Mesothelial cell of epicardium (in vitro differentiated cells): ENCODE measurements around the gene TBCEL. TPM values are rescaled to one million over a fixed set of nuclear protein-coding genes. Genes with fewer than 3 reads are reported as not detected.

ENCODE experiments used
- DNase-seq, 2 experiments: peaks; one replicate each; pipeline ENCODE4 v3.0.0; 2021; ENCODE audit warnings: low spot score in 2 of 2; ENCODE audit not compliant: unreplicated experiment in 2 of 2
- H3K27ac Mint-ChIP-seq: 2 replicates; pipeline ENCODE4 v1.8.0; 2021; ENCODE audit warnings: mixed read lengths
- H3K27me3 Mint-ChIP-seq: 2 replicates; pipeline ENCODE4 v1.8.0; 2021; ENCODE audit warnings: low read depth, mixed read lengths
- H3K36me3 Mint-ChIP-seq: 2 replicates; pipeline ENCODE4 v1.8.0; 2021; ENCODE audit warnings: mixed read lengths
- H3K4me1 Mint-ChIP-seq: 2 replicates; pipeline ENCODE4 v1.8.0; 2021; ENCODE audit warnings: mixed read lengths
- H3K4me3 Mint-ChIP-seq: 2 replicates; pipeline ENCODE4 v1.8.0; 2021; ENCODE audit warnings: mild to moderate bottlenecking, moderate library complexity, mixed read lengths
- H3K9me3 Mint-ChIP-seq: 2 replicates; pipeline ENCODE4 v1.8.0; 2021; ENCODE audit warnings: mixed read lengths
- CTCF ChIP-seq: fragments of 200-600 bp; sonication (generic); IDR thresholded peaks from one replicate; pipeline ENCODE4 v1.5.0; 2021; ENCODE audit warnings: antibody characterized with exemption; ENCODE audit not compliant: unreplicated experiment
- total RNA-seq: library from RNA; stranded (reverse); gene quantifications from 3 replicates; pipeline ENCODE4 v1.2.1, GENCODE V29; 2021

TBCEL gene, protein sequence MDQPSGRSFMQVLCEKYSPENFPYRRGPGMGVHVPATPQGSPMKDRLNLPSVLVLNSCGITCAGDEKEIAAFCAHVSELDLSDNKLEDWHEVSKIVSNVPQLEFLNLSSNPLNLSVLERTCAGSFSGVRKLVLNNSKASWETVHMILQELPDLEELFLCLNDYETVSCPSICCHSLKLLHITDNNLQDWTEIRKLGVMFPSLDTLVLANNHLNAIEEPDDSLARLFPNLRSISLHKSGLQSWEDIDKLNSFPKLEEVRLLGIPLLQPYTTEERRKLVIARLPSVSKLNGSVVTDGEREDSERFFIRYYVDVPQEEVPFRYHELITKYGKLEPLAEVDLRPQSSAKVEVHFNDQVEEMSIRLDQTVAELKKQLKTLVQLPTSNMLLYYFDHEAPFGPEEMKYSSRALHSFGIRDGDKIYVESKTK
- total RNA-seq = 27.3 to 32.7 TPM (median 32.3 TPM) in 3 replicates

GRCh38 chr11:121023848-121024751 is at the start of gene TBCEL:
Gene TBCEL (plus strand): TSS chr11:121024102. CDS start chr11:121045691, 21,589 bp downstream.
- Mint-ChIP-seq H3K4me1 (peaks cover 15% of the 10 kb centered on the region), H3K27ac (peak within 1 kb of the TSS; percentile 81), H3K36me3 (no peaks in the 10 kb centered on the region), H3K4me3 (peak within 1 kb of the TSS; percentile 87), H3K27me3 (peaks cover 11% of the 10 kb centered on the region), H3K9me3 (no peaks in the 10 kb centered on the region)
- peak; percentile 82 to 88 for DNase-seq
- TF ChIP-seq CTCF = no peak

- H3K4me3 Mint-ChIP-seq = no peak overlapping the region
- no peak for DNase-seq
- no peaks in the 10 kb centered on the region for H3K36me3 Mint-ChIP-seq
- H3K27me3 Mint-ChIP-seq = peaks cover 71% of the 10 kb centered on the region
- no peak overlapping the region for H3K27ac Mint-ChIP-seq
- peaks cover 4% of the 10 kb centered on the region for H3K4me1 Mint-ChIP-seq
- no peak for TF ChIP-seq CTCF
- H3K9me3 Mint-ChIP-seq = no peaks in the 10 kb centered on the region
These were observed 49.4 kb upstream of the TBCEL start for GRCh38 chr11:120974466-120974865.

- DNase-seq = no peak
- Mint-ChIP-seq H3K27me3 (peaks cover 69% of the 10 kb centered on the region), H3K4me1 (peaks cover 4% of the 10 kb centered on the region), H3K9me3 (no peaks in the 10 kb centered on the region), H3K27ac (no peak overlapping the region), H3K4me3 (no peak overlapping the region), H3K36me3 (no peaks in the 10 kb centered on the region)
- no peak for TF ChIP-seq CTCF
These were observed 48.9 kb upstream of the TBCEL start for GRCh38 chr11:120974965-120975364.

DNA sequence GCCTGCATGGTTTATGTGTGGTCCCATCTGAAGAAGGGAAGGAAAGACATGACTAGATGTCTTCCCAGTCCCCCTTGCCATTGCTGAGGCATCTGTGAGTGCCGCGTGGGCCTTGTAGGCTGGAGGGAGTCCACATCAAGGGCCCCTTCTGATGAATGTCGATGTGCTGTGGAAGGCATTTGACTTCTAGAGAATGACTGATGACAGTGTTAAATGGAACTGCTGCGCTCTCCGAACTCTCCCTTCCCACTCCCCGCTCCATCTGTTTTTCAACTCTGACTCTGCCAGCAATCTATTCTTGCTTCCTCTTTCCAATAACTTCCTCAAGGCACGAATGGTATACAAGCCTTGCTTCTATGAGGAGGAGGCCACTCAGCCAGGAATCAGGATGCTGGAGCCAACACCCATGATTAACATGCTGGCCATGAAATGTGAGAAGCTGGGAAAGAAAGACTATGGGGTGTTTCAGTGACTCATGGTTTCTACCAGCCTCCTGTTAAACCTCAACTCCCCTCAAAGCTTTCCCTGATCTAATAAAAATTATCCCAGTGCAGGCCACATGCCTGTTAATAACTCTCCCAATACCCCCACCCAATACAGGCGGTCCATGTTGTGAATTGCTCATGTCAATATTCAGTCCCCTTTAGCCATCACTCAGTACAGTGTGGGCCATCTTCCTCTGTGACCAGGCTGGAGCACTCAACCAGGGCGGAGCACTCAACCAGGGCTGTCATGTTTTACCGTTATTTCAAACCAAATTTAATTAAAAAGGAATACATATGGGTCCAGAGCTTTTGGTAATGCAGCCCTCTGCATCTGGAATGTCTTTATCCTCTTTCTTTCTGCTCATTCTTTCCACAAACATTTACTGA is 46.4 kb upstream of the TBCEL start:
- Mint-ChIP-seq H3K9me3 (no peaks in the 10 kb centered on the region), H3K27ac (no peak overlapping the region), H3K27me3 (peaks cover 63% of the 10 kb centered on the region), H3K4me1 (peaks cover 4% of the 10 kb centered on the region), H3K36me3 (no peaks in the 10 kb centered on the region), H3K4me3 (no peak overlapping the region)
- TF ChIP-seq CTCF = no peak
- DNase-seq = no peak

DNA sequence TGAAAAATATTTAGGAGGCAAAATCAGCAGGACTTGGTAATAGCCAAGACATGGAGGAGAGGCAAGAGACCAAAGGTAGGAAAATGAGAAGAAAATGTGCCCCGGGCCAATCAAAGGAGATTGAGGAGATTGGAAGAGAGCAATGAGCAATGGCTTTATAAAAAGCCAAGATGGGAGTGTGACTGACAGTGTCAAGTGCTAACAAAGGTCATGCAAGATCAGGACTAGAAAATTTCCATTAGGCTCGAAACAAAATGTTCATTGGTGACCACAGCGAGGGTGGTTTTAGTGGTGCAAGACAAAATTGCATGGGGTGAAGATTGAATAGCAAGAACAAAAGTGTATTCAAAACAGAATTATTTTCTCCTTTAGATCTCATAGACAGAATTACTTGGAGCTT is 45.2 kb upstream of the TBCEL start:
- no peak for TF ChIP-seq CTCF
- H3K27me3 Mint-ChIP-seq = peaks cover 66% of the 10 kb centered on the region
- no peak overlapping the region for H3K4me3 Mint-ChIP-seq
- peaks cover 4% of the 10 kb centered on the region for H3K4me1 Mint-ChIP-seq
- no peak overlapping the region for H3K27ac Mint-ChIP-seq
- H3K9me3 Mint-ChIP-seq = no peaks in the 10 kb centered on the region
- DNase-seq = no peak
- no peaks in the 10 kb centered on the region for H3K36me3 Mint-ChIP-seq
